Suprapubic skin (tissue), 4 donors: Measurements from ENCODE around the gene MN1. TPM values are rescaled to one million over a fixed set of nuclear protein-coding genes. Genes with fewer than 3 reads are reported as not detected.

Experiments
- DNase-seq, 2 donors: peaks; one replicate each; pipeline ENCODE4 v3.0.0-alpha.2; 2019; ENCODE audit warnings: low spot score in 2 of 2
- H3K27ac ChIP-seq: fragments of 200-600 bp; sonication (generic); one replicate; pipeline ENCODE4 v1.5.1; 2019
- H3K27me3 ChIP-seq: fragments of 200-600 bp; sonication (generic); one replicate; pipeline ENCODE4 v1.5.1; 2019
- H3K36me3 ChIP-seq: fragments of 200-600 bp; sonication (generic); one replicate; pipeline ENCODE4 v1.5.1; 2019
- H3K4me1 ChIP-seq: fragments of 200-600 bp; sonication (generic); one replicate; pipeline ENCODE4 v1.5.1; 2019
- H3K4me3 ChIP-seq: fragments of 200-600 bp; sonication (generic); one replicate; pipeline ENCODE4 v1.5.1; 2019; ENCODE audit warnings: mild to moderate bottlenecking
- H3K9me3 ChIP-seq: fragments of 200-600 bp; sonication (generic); one replicate; pipeline ENCODE4 v1.5.1; 2019
- CTCF ChIP-seq, 2 donors: fragments of 200-600 bp in 1 of 2; fragments of 450-650 bp in 1 of 2; sonication (generic) in 1 of 2; IDR thresholded peaks; one replicate each; pipeline ENCODE4 v1.5.1; 2016 to 2019; ENCODE audit warnings: antibody characterized with exemption in 2 of 2, mild to moderate bottlenecking in 1 of 2, moderate library complexity in 1 of 2
- EP300 ChIP-seq: sonication (generic); formaldehyde crosslinking; IDR thresholded peaks from one replicate; pipeline ENCODE4 v1.6.1; 2017; ENCODE audit warnings: antibody characterized with exemption
- POLR2A ChIP-seq, 2 donors: fragments of 450-650 bp; IDR thresholded peaks; one replicate each; pipeline ENCODE4 v1.6.1; 2017; ENCODE audit warnings: antibody characterized with exemption in 2 of 2, mild to moderate bottlenecking in 2 of 2, moderate library complexity in 2 of 2
- POLR2AphosphoS5 ChIP-seq, 3 donors: sonication (generic); formaldehyde crosslinking; IDR thresholded peaks; one replicate each; pipeline ENCODE4 v1.6.1; 2017; ENCODE audit warnings: antibody characterized with exemption in 3 of 3
- WGBS: methylation state at CpG from one replicate; pipeline ENCODE4 v1.1.5; 2018; 5-methylcytosine and 5-hydroxymethylcytosine counted together
- total RNA-seq, 4 donors: library from RNA; depleted of rRNA; stranded (reverse); fragments of >200 nt; gene quantifications; one replicate each; pipeline ENCODE4 v1.1.0, GENCODE V29; 2016

MN1 gene
- total RNA-seq, 4 donors from 2014 or later: 1.7 to 6.5 (median 4.1) TPM

DNA sequence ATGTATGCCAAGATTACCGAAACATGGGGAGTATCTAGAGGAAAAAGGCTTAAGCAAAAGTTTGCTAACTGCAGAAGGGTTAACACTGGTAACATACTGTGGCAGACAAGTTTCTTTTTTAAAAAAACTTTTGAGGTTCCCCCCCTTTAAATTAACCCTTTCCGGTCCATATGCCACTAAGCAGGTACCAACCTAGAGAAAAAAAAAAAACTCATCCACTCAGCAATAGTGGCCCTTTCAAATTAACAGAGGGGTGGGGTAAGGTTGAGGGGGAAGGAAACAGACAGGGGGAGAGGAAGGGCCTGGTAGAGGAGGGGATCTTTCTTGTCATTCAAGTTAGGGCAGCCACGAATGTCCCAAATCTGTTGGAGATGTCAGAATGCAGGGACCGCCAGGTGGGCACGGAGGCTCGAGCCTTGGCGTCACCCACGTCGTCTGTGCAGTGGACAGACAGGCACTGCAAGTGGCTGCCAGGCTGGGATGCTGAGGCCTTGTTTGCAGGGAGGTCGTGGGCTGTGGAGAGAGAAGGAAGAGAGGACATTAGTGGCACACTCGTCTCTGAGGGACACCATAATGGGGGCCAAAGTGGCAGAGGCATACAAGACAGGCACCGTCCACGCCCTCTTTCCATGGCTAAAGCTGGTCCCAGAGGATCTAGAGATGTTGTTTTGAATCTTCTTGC is 50.8 kb downstream of the MN1 start:
- peak overlapping the region; percentile 29 for H3K27ac ChIP-seq
- no peak overlapping the region for H3K4me3 ChIP-seq
- H3K4me1 ChIP-seq: peaks cover 69% of the 10 kb centered on the region
- WGBS: 70% methylated on average over 13 of the region's 13 CpGs
- H3K9me3 ChIP-seq: no peaks in the 10 kb centered on the region
- H3K36me3 ChIP-seq: no peaks in the 10 kb centered on the region
- H3K27me3 ChIP-seq: no peaks in the 10 kb centered on the region
- DNase-seq: peak in 1 of 2 donors; percentile 50
- no peak for TF ChIP-seq POLR2A (IDR thresholded peaks at IDR 0.05)
- TF ChIP-seq CTCF (IDR thresholded peaks at IDR 0.05): no peak
- TF ChIP-seq EP300: no peak
- no peak for TF ChIP-seq POLR2AphosphoS5 (IDR thresholded peaks at IDR 0.05)

- H3K4me1 ChIP-seq: peaks cover 64% of the 10 kb centered on the region
- DNase-seq: peak in 1 of 2 donors; percentile 61
- H3K27me3 ChIP-seq: no peaks in the 10 kb centered on the region
- H3K27ac ChIP-seq: peak overlapping the region; percentile 67
- no peaks in the 10 kb centered on the region for H3K9me3 ChIP-seq
- H3K36me3 ChIP-seq: no peaks in the 10 kb centered on the region
- TF ChIP-seq EP300 (no peak), POLR2A (IDR thresholded peaks at IDR 0.05) (no peak), POLR2AphosphoS5 (IDR thresholded peaks at IDR 0.05) (no peak), CTCF (IDR thresholded peaks at IDR 0.05) (no peak)
- no peak overlapping the region for H3K4me3 ChIP-seq
- WGBS: 52% methylated on average over 11 of the region's 11 CpGs
Measured at GRCh38 chr22:27749597-27750225, 51.8 kb downstream of the MN1 start.

- Histone ChIP-seq H3K9me3 (no peaks in the 10 kb centered on the region), H3K36me3 (no peaks in the 10 kb centered on the region), H3K4me1 (peaks cover 55% of the 10 kb centered on the region), H3K27ac (peak overlapping the region; percentile 67), H3K4me3 (no peak overlapping the region), H3K27me3 (no peaks in the 10 kb centered on the region)
- DNase-seq: no peak
- TF ChIP-seq POLR2A (IDR thresholded peaks at IDR 0.05) (no peak), POLR2AphosphoS5 (IDR thresholded peaks at IDR 0.05) (peak in 1 of 3 donors; percentile 27)
- 23% methylated on average over 11 of the region's 11 CpGs for WGBS
Measured at GRCh38 chr22:27748751-27749191, 52.8 kb downstream of the MN1 start.

GRCh38 chr22:27748349-27748748 is 53.2 kb downstream of the MN1 start:
- TF ChIP-seq POLR2A (IDR thresholded peaks at IDR 0.05) (no peak), POLR2AphosphoS5 (IDR thresholded peaks at IDR 0.05) (no peak), EP300 (no peak), CTCF (IDR thresholded peaks at IDR 0.05) (no peak)
- no peaks in the 10 kb centered on the region for H3K27me3 ChIP-seq
- 29% methylated on average over 4 of the region's 4 CpGs for WGBS
- no peaks in the 10 kb centered on the region for H3K9me3 ChIP-seq
- H3K4me3 ChIP-seq: no peak overlapping the region
- peak in 1 of 2 donors; percentile 46 for DNase-seq
- peaks cover 50% of the 10 kb centered on the region for H3K4me1 ChIP-seq
- peak overlapping the region; percentile 67 for H3K27ac ChIP-seq
- H3K36me3 ChIP-seq: no peaks in the 10 kb centered on the region

DNA sequence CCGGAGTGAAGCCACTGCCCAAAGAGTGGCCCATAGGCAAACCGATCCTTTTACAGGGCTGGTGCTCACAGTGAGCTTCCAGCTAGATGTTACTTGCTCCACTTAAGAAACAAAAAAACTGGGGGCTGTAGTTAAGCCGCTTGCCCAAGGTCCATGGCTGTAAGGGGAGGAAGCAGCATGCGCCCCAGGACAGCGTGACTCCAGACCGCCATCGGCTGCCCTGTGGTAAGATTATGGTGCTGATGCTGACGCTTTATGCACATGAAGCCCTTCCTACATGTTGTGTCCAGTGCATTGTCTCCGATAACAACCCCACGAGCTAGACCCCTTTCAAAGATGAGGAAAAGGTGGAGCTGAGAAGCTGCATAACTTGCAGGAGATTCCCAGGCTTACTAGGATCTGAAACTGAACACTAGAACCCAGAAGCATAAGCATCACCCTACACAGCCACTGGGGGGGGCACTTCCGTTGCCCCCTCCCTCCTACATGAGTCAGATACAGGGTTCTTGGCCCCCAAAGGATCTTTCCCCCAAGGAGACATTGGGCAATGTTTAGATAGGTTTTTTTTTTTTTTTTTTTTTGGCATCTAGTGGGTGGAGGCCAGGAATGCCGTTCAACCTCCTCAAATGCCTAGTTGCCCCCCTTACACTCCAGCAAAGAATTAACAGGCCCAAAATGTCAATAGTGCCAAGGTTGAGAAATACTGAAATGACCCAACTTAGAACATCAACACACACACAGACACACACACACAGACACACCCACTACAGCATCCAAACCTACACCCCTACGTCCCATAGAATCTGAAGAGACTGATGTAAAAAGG is 53.9 kb downstream of the MN1 start:
- peak in 1 of 2 donors; percentile 62 for DNase-seq
- Histone ChIP-seq H3K9me3 (no peaks in the 10 kb centered on the region), H3K4me3 (no peak overlapping the region), H3K27ac (peak overlapping the region; percentile 67), H3K4me1 (peaks cover 43% of the 10 kb centered on the region), H3K36me3 (no peaks in the 10 kb centered on the region), H3K27me3 (no peaks in the 10 kb centered on the region)
- 84% methylated on average over 13 of the region's 13 CpGs for WGBS
- no peak for TF ChIP-seq POLR2A (IDR thresholded peaks at IDR 0.05)
- no peak for TF ChIP-seq EP300
- TF ChIP-seq POLR2AphosphoS5 (IDR thresholded peaks at IDR 0.05): no peak
- TF ChIP-seq CTCF (IDR thresholded peaks at IDR 0.05): no peak
